Esophagus squamous epithelium (tissue), 5 donors: ENCODE results near the gene TSPAN31. TPM values are rescaled to one million over a fixed set of nuclear protein-coding genes. Genes with fewer than 3 reads are reported as not detected.
A peak's percentile ranks its signal among the peaks of the same experiment; 100 is the strongest.

Source experiments
- DNase-seq: peaks from one replicate; lab custom pipeline; 2025; lab: John Stamatoyannopoulos, UW
- H3K27ac ChIP-seq, 4 donors: fragments of 200-600 bp; sonication (generic); one replicate each; pipeline ENCODE4 v1.5.1; 2016 to 2019; ENCODE audit warnings: mild to moderate bottlenecking in 1 of 4
- H3K27me3 ChIP-seq, 4 donors: fragments of 200-600 bp; sonication (generic); 1 replicate in 3 of 4; 2 replicates in 1 of 4; pipeline versions ENCODE4 v1.5.1 to v1.6.0; 2017 to 2021; ENCODE audit warnings: antibody characterized with exemption in 1 of 4
- H3K36me3 ChIP-seq, 3 donors: fragments of 200-600 bp; sonication (generic); one replicate each; pipeline ENCODE4 v1.5.1; 2016 to 2019
- H3K4me1 ChIP-seq, 3 donors: fragments of 200-600 bp; sonication (generic); one replicate each; pipeline ENCODE4 v1.5.1; 2017 to 2019
- H3K4me3 ChIP-seq, 4 donors: fragments of 200-600 bp; sonication (generic); 1 replicate in 3 of 4; 2 replicates in 1 of 4; pipeline ENCODE4 v1.5.1; 2016 to 2019; ENCODE audit warnings: mild to moderate bottlenecking in 2 of 4, moderate library complexity in 1 of 4
- H3K9me3 ChIP-seq, 3 donors: fragments of 200-600 bp; sonication (generic); one replicate each; pipeline ENCODE4 v1.5.1; 2016 to 2019
- CTCF ChIP-seq, 6 experiments: fragments of 450-650 bp in 4 of 6; fragments of 200-600 bp in 2 of 6; sonication (generic) in 2 of 6; IDR thresholded peaks; one replicate each; pipeline ENCODE4 v1.5.1; 2016 to 2019; ENCODE audit warnings: antibody characterized with exemption in 6 of 6, mild to moderate bottlenecking in 4 of 6, moderate library complexity in 4 of 6
- POLR2A ChIP-seq, 4 donors: fragments of 450-650 bp; IDR thresholded peaks; one replicate each; pipeline ENCODE4 v1.6.1; 2017; ENCODE audit warnings: antibody characterized with exemption in 4 of 4, mild to moderate bottlenecking in 4 of 4, moderate library complexity in 3 of 4
- WGBS, 2 donors: methylation state at CpG; one replicate each; pipeline ENCODE4 v1.1.5; 2018; 5-methylcytosine and 5-hydroxymethylcytosine counted together
- intact Hi-C: fragments of 100-400 bp; cut with DNase I; formaldehyde crosslinking; loops from one replicate; pipeline ENCODE4 v1.15.0; 2022
- total RNA-seq, 4 donors: library from RNA; depleted of rRNA; stranded (reverse); fragments of >200 nt; gene quantifications; one replicate each; pipeline ENCODE4 v1.1.0, GENCODE V29; 2016
- donor health status: DM: yes; HTN: yes; CAD: no.

The TSPAN31 gene
- total RNA-seq, 4 donors from 2014 or later: 37.2 to 62.5 (median 40.2) TPM

GRCh38 chr12:57764662-57765002 lies 19.8 kb downstream of the TSPAN31 start:
- H3K4me3 ChIP-seq: peak overlapping the region; percentile 23 to 70 (median 52)
- H3K36me3 ChIP-seq: peaks cover 0 to 21% (median 5%) of the 10 kb centered on the region in 3 donors
- H3K9me3 ChIP-seq: no peaks in the 10 kb centered on the region
- 0 to 19% methylated on average over 2 to 15 of the region's 17 CpGs for WGBS, 2 donors
- intact Hi-C loops: no loop called here
- peaks cover 0 to 55% (median 10%) of the 10 kb centered on the region in 4 donors for H3K27me3 ChIP-seq
- no peak for DNase-seq
- peaks cover 25 to 31% (median 26%) of the 10 kb centered on the region in 3 donors for H3K4me1 ChIP-seq
- no peak overlapping the region for H3K27ac ChIP-seq
- no peak for TF ChIP-seq POLR2A (IDR thresholded peaks at IDR 0.05)
- TF ChIP-seq CTCF (IDR thresholded peaks at IDR 0.05): no peak

- DNase-seq: no peak
- TF ChIP-seq POLR2A (IDR thresholded peaks at IDR 0.05) (no peak), CTCF (IDR thresholded peaks at IDR 0.05) (peak in 3 of 6 experiments; percentile 10 to 29 (median 24))
- H3K27me3 ChIP-seq: peaks cover 0 to 55% (median 10%) of the 10 kb centered on the region in 4 donors
- 0 to 7% methylated on average over 3 to 6 of the region's 60 CpGs for WGBS, 2 donors
- H3K36me3 ChIP-seq: peaks cover 0 to 26% (median 5%) of the 10 kb centered on the region in 3 donors
- no peaks in the 10 kb centered on the region for H3K9me3 ChIP-seq
- intact Hi-C loops: no loop called here
- H3K4me3 ChIP-seq: peak overlapping the region; percentile 23 to 70 (median 52)
- peaks cover 25 to 31% (median 26%) of the 10 kb centered on the region in 3 donors for H3K4me1 ChIP-seq
- H3K27ac ChIP-seq: no peak overlapping the region
Measured at GRCh38 chr12:57765003-57765697, 20.3 kb downstream of the TSPAN31 start.

- no peak for DNase-seq
- peaks cover 0 to 33% (median 5%) of the 10 kb centered on the region in 3 donors for H3K36me3 ChIP-seq
- H3K27me3 ChIP-seq: peaks cover 0 to 55% (median 10%) of the 10 kb centered on the region in 4 donors
- peaks cover 25 to 36% (median 27%) of the 10 kb centered on the region in 3 donors for H3K4me1 ChIP-seq
- 2 to 4% methylated on average over 8 to 12 of the region's 40 CpGs for WGBS, 2 donors
- peak overlapping the region; percentile 23 to 70 (median 52) for H3K4me3 ChIP-seq
- H3K9me3 ChIP-seq: no peaks in the 10 kb centered on the region
- no peak overlapping the region for H3K27ac ChIP-seq
- intact Hi-C loops: no loop called here
- TF ChIP-seq POLR2A (IDR thresholded peaks at IDR 0.05) (no peak), CTCF (IDR thresholded peaks at IDR 0.05) (no peak)
Measured at GRCh38 chr12:57765698-57766463, 21.0 kb downstream of the TSPAN31 start.

GRCh38 chr12:57766464-57767304 lies 21.8 kb downstream of the TSPAN31 start, which contains the start of gene CYP27B1:
Gene CYP27B1 (minus strand): TSS chr12:57767078. CDS start chr12:57767041, 37 bp downstream.
- no peak for DNase-seq
- 3 to 12% methylated on average over 16 to 22 of the region's 38 CpGs for WGBS, 2 donors

More at GRCh38 chr12:57766464-57767304, 21.8 kb downstream of the TSPAN31 start, which contains the start of gene CYP27B1:
- peaks cover 0 to 33% (median 5%) of the 10 kb centered on the region in 3 donors for H3K36me3 ChIP-seq
- H3K4me1 ChIP-seq: peaks cover 32 to 44% (median 35%) of the 10 kb centered on the region in 3 donors
- intact Hi-C loops: no loop called here
- H3K4me3 ChIP-seq: peak within 1 kb of the TSS; percentile 23 to 70 (median 52)
- no peaks in the 10 kb centered on the region for H3K9me3 ChIP-seq
- no peak within 1 kb of the TSS for H3K27ac ChIP-seq
- H3K27me3 ChIP-seq: peaks cover 0 to 55% (median 10%) of the 10 kb centered on the region in 4 donors
- no peak for TF ChIP-seq CTCF (IDR thresholded peaks at IDR 0.05)
- no peak for TF ChIP-seq POLR2A (IDR thresholded peaks at IDR 0.05)
